Stimulated activated naive CD4-positive, alpha-beta T cell treated with Interleukin-2 at 50 U/mL for 16 hours (primary cell): ENCODE measurements around the gene TNNI2.

Source experiments
- DNase-seq: peaks from one replicate; lab custom pipeline; 2025; lab: John Stamatoyannopoulos, UW

The TNNI2 gene

DNA sequence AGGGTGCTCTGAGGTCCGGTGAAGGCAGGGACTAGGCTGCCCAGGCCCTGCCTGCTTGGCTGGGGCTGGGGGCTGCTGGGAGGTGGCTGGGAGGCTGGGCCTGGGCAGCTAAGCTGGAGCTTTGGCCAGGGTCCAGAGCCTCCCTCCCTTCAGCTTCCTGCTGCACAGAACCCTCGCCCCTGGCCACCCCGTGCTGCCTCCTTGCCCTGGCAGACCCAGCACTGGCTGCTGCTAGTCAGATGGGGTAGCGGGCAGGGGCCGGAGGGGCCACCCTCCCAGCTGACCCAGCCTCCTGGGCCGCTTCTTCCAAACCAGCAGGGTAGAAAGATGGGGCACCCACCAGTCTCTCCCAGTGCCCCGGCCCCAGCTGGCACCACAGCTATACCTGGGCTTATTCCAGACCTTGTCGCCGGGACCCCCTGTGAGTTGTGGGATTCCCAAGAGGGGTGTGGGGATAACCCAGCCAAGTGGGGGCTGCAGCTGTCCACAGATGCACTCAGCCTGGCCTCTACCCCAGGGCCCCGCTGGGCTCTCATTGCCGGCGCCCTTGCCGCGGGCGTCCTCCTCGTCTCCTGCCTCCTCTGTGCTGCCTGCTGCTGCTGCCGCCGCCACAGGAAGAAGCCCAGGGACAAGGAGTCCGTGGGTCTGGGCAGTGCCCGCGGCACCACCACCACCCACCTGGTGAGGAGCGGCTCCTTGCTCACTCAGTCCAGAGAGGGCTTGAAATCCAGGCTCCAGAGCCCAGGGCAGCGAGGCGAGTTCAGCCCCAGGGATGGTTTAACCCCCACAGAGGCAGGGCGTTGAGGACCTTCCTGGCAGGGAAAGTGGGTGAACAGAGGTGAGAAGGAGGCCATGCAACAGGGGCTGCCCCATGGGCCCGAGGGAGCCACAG is 3.8 kb upstream of the TNNI2 start, which contains the start of gene SYT8:
SYT8 (plus strand) TSS at position 212 of the 892 bp plus-strand sequence; CDS start at position 328, 116 bp downstream.
- no peak for DNase-seq

DNA sequence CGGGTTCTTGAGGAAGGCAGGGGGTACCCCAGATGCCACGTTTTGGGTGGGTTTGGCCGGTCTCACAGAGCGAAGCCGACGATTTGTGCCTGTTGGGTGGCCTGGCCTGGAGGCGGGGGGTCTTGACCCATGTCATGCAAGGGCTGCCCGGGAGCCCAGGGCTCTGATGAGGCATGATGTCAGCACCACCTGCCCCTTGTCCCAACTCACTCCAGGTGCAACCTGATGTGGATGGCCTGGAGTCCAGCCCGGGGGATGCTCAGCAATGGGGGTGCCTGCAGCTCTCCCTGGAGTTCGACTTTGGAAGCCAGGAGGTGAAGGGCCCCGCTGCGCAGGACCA is 3.1 kb upstream of the TNNI2 start:
- no peak for DNase-seq

DNA sequence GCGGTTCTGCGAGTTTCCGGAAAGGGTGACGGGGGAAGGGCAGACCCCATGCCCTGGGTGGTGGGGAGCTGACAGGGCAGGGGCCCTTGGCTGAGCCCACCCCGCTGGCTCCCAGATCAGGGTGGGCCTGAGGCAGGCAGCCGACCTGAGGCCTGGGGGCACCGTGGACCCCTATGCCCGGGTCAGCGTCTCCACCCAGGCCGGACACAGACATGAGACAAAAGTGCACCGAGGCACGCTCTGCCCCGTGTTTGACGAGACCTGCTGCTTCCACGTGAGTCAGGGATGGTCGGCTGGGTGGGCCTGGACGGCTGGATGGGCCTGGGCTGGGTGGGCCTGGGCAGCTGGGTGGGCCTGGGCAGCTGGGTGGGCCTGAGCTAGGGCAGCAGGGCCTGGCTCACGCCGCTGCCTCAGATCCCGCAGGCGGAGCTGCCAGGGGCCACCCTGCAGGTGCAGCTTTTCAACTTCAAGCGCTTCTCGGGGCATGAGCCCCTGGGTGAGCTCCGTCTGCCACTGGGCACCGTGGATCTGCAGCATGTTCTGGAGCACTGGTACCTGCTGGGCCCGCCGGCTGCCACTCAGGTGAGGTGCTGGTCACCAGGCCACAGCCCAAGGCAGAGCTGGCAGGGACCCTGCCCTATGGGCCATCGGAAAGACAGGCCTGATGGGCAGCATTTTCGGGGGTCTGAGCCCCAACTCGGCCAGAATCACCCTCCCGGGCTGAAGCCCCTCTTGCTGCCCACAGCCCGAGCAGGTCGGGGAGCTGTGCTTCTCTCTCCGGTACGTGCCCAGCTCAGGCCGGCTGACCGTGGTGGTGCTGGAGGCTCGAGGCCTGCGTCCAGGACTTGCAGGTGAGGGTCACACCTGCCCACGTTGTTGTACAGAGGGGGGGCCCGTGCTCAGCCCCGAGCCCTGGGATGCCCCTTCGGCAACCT is 2.5 kb upstream of the TNNI2 start:
- DNase-seq: no peak

DNA sequence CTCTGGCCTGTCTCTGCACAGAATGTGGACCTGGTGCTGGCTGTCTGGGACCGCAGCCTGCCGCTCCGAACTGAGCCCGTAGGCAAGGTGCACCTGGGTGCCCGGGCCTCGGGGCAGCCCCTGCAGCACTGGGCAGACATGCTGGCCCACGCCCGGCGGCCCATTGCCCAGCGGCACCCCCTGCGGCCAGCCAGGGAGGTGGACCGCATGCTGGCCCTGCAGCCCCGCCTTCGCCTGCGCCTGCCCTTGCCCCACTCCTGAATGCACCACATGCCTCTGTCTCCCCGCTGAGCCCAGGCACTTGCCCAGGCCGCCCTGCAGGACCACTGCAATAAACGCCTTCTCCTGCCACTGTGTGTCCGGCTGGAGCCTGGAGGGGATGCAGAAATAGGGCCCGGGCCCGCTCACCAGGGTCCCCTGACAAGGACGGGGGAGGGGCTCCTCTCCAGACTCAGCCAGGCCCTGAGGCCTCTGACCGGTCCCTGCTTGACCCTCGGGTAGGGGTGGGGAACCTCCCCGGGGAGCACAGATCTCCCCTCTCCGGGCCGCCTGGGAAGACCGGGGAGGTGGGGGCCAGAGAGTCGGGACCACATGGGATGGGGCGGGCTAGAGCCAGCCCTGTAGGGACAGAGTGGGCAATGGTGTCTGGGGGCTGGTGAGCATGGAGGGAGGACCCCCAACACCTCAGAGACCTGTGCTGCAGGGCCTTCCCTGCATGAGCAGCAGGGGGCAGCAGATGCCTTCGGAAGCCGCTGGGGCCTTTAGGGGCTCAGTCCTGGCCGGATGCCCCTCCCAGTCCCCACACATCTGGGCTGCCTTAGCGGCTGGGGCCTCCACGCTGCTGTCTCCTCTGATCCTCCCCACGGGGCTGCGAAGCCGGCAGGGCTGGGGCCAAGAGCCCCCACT is 1.4 kb upstream of the TNNI2 start:
- DNase-seq: peak; percentile 68

DNA sequence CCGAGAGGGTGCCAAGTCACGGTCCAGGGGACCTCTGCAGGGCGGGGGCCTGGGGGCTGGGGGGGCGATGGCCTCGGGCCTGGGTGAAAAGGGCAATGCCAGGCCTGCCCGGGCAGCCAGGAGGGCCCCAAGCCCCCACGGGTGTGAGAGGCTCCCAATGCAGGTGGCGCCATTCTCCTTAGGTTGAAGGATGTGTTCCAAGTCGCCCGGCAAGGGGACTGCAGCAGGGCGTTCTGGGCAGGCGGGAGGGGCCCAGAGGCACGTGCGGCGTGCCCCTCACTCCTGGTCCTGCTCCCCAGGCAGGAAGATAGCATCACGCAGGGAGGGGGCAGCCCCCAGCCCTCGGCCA is 730 bp upstream of the TNNI2 start:
- DNase-seq: no peak

GRCh38 chr11:1839204-1839923 is 583 bp downstream of the TNNI2 start:
- DNase-seq: no peak

- no peak for DNase-seq
Measured at GRCh38 chr11:1839924-1840779, 1.4 kb downstream of the TNNI2 start.

GRCh38 chr11:1840780-1841480 is 2.1 kb downstream of the TNNI2 start:
- DNase-seq: no peak

DNA sequence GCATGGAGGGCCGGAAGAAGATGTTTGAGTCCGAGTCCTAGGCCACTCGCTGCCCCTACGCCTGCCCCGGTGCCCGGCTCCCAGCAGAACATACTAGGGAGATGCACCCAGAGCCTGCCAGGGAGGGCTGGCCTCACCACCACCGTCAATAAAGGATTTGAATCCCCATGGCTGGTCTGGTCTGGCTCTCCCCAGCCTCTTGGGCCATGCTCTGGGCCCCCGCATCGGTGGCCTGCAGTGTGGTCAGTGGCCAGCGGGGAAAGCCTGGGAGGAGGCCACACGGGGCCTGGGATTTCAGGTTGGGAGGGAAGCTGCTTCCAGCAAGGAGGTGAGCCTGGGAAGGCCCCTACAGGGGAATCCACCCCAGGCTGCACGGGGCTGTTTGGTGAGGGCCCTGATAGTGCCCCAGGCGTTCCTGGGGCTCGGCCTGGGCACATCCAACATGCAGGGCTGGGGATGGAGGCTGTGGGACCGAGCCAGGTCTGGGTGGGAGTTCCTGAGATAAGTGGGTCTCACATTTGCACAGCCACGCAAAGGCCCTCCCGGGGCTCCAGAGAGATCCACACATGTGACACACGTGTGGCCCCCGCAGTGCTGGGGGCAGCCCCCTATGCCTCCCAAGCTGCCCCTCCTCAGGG is 2.8 kb downstream of the TNNI2 start:
- DNase-seq: no peak

DNA sequence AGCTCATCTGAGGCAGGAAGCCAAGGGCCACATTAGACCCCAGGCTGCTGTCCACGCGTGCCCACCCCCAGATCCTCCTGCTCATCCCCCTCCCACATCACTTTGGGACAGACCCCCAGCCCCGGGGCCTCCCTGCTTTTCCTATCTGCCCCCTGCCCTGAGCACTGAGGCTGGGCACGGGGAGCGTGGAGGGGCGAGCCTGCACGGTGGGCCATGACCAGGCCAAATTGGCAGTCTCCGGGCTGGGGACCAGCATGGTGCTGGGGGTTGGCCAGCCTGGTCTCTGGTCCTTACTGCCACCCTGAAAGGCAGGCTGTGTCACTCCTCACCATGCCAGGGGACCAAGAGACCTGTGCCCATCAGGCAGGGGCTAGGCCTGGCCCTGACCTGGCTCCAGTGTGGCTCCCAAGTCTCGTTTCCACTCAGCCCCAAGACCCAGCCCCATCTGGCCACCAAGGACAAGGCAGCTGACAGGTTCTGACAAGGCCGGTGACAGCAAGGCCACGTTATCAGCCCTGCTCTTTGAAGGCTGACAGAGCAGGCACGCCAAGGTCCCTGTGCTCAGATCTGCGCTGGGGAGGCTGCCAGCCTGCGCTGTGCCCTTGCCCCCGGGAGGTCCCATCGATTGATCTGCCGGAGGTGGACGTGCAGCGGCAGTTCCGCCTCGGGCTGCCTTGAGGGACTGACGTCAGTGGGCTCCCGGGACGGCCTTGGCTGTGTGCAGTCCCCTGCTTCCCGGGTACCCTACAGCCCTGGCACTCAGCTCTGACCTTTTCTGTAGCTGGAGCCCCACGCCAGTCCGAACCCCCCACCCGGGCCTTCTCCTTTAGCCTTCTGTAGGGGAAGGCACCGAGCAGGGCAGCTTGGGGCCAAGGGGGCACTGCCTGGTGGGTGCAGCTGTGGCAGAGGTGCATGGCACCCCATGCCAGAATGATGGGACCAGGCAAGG is 3.6 kb downstream of the TNNI2 start:
- DNase-seq: no peak

DNA sequence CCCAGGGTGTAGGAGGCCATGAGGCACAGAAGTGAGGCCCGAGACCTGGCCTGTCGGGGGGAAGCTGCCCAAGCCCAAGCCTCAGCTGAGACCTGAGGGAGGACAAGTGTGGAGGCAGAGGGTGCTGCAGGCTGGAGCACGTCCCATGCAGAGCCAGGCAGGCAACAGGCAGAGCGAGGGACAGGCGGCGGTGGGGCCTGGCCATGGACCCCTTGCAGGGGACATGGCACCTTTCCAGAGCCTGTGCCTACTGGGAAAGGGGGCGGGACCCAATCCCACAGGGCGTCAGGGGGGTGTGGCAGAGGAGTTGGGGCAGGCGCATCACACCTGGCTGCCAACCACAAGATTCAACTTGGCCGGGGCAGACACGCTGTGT is 4.3 kb downstream of the TNNI2 start:
- no peak for DNase-seq

DNA sequence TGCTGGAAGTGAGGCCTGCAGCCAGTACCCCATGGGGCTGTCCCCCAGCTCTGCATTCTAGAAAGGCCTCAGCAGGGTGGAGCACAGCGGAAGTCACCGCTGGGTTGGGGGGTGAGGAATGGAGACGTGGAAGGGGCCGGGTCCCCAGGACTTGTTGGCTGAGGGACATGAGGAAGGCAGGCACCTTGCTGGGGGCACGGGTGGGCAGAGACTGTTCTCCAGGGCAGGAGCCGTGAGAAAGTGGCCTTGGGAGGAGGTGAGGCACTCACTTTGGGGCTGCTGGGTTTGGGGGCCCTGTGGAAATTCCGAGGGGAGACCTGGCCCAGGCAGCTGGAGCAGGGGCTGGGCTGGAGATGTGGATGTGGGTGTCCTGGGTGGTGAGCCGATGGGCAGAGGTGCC is 5.0 kb downstream of the TNNI2 start:
- no peak for DNase-seq

DNA sequence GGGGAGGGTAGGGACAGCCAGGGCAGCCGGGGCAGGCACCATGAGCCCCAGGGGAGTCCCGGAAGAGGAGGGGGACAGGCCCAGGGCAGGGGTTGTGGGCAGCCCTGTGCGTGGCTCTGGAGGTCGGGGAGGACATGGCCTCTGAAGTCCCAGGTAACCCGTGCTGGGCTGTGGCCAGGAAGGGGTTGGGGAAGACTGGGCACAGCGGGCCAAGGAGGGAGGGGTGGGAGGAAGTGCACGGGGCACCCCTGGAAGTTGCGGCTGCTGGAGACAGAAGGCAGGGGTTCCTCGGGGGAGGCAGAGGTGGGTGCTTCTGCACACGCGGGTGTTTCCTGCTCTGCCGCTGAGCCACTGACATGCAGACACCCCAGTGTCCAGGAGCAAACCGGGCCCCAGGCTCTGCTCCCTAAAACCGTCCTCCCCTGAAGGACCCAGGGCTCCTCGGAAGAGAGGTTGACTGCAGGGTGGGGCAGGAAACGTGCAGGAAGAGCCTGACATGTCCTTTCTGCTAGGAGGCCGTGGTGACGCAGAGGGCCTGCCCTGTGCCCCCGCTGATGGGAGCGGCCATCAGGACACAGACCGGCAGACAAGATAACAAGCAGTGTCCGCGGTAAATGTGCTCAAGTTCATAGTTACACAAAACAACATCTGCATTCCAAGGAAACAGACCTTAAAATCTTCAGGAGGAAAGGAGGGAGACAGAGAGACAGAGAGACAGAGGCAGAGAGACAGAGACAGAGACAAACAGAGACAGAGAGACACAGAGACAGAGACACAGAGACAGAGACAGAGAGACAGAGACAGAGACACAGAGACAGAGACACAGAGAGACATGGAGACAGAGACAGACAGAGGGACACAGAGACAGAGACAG is 5.7 kb downstream of the TNNI2 start:
- peak; percentile 26 for DNase-seq

GRCh38 chr11:1845095-1845429 is 6.3 kb downstream of the TNNI2 start:
- no peak for DNase-seq

- no peak for DNase-seq
Measured at GRCh38 chr11:1845561-1846452, 7.0 kb downstream of the TNNI2 start.

GRCh38 chr11:1846453-1846932 is 7.7 kb downstream of the TNNI2 start:
- DNase-seq: no peak
